Endothelial cell of hepatic sinusoid (primary cell): ENCODE data around the gene ARID1B.

Experiments
- in situ Hi-C: cut with HindIII; loops from 2 replicates; pipeline ENCODE4 v1.10.0; 2017; ENCODE audit warnings: low sequenced_read_pairs

The ARID1B gene

DNA sequence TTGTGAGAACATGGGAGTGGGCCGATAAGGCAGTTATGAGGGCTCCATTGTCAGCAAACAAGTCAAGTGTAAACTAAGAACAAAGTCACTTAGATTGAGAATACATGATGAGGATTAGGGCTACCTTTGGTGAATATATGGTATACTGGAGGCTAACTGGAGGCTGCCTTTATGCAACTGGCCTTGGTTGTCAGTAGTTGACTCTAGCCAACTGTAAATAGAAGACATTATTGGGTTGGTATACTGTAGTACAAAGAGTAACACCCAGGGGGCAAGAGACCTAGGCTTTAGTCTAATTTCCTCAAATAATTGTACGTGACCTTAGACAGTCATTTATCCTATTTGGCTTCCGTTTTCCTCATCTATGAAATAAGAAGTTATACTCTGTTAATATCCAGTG, 235.2 kb downstream of the ARID1B start:
- in situ Hi-C loops = no loop called here

DNA sequence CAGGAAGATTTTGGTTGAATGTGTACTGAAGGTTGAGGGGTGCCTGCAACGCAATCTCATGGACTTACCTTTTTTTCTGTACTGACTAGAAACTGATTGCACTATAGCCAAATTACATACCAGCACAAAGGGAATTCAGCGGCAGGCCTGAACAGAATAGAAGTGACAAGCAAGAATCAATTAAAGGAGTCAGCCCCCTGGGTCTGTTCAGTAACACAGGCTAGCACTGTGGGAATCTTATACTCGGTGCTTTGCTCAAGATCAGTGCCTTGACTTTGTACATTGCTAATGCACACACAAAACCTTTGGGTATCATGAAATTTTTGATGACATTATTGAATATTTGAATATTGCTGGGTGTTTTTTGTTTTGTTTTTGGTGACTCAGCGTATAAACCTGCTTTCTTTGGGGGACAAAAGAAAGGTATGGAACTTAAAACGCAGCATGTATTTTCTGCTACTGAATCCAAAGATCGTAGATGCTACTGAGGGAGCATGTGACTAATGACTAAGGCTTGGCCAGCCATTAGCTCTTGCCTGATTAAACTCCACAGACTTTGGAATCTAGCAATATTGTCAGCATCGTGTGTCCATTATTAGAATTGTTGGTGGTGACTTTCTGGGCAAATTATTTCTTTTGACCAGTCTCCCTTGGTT, 236.6 kb downstream of the ARID1B start:
- in situ Hi-C loops = no loop called here

DNA sequence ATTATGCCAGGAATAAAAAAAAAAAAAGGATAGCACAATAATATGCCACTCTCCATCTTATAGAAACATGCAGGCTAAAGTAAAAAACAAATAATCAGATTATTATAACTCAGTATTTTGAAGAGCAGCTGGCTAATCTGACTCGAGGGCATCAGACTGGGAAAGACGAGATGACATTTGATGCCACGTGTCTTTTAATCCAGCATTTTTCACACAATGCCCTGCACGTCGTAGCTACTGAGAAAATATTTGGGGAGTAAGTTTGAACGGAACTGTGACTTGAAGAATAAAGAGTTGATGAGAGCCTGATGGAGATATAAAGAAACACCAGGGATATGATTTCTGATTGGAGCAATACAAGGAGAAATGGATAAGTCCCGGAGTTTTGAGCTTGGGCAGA, 237.7 kb downstream of the ARID1B start:
- in situ Hi-C loops = no loop called here

DNA sequence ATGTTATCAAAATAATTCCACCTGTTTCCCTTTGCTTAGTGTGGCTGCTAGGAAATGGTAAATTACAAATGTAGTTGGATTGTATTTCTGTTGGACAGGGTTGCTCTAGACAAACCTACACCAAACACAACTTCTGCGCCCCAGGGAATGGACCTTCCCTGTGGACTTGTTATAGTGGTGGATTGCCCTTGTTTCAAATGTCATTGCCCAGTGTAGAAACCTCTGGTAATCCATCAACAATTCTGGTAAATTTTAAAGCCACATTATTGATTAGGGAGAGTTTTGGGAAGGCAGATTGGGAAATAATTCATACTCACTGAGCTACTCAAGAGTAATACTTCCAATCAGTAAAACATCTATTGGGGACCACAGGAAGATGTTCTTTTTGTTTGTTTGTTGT, 239.8 kb downstream of the ARID1B start:
- in situ Hi-C loops = no loop called here

DNA sequence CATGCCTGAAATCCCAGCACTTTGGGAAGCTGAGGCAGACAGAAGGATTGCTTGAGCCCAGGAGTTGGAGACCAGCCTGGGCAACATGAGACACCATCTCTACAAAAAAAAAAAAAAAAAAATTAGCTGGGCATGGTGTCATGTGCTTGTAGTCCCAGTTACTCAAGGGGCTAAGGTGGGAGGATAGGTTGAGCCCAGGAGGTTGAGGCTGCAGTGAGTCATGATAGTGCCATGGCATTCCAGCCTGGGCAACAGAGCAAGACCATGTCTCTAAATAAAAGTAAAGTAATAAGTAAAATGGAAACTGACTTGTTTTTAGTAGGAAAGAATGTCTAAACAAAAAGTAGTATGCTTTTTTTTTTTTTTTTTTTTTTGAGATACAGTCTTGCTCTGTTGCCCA, 240.7 kb downstream of the ARID1B start:
- in situ Hi-C loops = no loop called here

DNA sequence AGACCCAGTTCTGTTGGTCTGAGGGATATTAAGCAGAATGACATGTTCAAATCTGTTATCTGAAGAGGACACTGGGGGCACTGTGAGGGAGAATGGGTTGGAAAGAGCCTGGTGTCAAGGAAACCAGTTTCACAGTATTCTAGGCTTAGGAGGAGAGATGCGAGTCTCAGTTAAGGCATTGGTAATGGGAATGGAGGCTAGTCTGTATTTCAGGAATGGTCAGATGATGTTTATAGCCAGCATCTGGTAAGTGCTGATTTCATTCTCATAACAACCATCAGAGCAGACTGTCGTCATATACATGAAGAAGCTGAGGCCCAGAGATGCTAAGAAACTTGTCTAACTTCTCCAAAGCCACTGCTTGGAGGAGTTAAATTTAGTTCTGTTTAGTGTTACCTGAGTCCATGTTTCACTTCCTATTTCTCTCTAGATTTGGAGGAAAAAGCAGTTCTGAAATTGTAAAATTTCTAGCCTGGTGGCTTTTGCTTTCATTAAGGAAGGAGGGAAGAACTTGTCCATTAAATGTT, 242.0 kb downstream of the ARID1B start:
- in situ Hi-C loops = no loop called here

DNA sequence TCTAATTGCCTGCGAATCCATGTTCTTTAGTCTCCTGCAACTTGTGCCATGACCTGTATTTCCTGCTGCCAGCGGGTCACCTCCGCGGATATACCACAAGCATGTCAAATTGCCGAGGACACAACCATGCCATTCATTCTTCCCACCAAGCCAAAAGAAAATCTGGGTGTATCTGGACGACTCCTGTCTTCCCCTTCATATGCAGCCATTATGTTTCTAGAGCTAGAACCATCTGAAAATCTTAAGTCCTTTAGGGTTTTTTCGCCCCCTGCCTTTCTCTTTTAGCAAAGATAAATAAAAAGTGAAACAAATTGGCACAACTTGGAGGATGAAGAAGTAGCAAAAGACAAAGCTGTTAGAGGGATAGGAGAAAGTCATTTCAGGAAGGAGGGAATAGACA, 242.6 kb downstream of the ARID1B start:
- in situ Hi-C loops = no loop called here

DNA sequence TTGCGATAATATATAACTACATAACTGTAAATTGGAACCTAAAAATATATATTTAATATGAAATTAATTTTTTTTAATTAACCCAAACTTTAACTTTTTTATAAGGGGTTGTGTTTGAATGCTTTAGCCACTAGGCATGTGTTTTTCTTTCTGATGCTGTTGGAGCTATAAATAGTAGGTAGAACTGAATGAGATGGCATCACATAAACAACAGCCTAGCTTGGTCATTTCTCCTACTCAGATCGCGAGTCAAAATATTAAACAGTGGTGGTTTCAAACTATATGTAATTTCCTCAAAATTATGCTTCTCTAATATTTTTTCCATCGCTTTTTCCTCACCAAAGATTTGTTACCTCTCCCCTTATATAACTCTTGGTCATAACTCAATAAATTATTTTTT, 243.2 kb downstream of the ARID1B start:
- in situ Hi-C loops = no loop called here

DNA sequence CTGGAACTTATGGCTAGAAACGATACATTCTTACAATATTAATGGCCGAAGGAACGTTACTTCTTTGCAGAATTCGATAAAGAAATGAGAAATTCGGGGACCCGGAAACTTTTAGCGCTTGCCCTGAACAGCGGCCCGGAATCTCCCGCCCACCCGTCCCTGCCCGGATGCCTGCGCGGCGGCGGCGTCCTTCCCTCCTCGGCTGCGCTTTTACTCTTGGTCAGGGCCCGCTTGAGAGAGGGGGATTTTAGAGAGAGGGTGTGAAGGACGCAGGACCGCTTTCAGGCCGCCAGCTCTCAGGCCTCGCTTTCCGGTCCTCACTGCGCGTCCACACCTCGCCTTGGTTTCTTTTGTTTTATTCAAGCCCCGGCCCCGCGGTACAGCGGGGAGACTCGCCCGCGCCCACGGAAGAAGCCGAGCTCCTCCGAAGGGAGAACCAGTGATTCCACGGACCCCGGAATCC, 243.7 kb downstream of the ARID1B start:
- in situ Hi-C loops = no loop called here

DNA sequence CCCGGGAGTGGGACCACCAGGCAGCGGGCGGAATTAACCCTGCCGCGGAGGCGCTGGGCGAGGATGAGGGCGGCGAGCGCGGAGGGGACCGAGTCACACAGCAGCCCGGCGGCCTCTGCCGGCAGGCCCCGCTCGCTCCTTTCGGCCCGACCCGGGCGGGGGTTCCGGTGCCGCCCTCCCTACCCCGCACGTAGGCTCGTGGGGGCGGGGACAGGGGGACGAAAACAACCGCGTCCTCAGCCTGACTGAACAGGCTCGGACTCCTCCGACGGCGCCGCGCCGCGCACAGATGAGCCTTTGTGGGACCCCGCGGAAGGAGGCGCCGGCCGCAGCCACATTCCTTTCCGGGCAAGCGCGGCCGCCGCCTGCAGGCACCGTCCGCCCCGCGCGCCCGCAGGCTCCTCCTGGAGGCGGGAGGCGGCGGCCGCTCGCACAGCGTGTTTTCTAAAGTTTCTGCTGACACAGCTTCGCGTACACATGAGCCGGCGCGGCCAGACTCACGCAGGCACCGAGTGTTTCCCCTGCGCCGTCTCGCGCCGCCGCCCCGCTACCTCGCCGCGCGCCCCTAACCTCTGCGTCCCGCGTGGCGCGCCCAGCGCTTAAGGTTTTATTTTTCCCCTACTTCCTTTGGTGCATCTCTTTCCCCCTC, 244.3 kb downstream of the ARID1B start:
- in situ Hi-C loops = no loop called here

DNA sequence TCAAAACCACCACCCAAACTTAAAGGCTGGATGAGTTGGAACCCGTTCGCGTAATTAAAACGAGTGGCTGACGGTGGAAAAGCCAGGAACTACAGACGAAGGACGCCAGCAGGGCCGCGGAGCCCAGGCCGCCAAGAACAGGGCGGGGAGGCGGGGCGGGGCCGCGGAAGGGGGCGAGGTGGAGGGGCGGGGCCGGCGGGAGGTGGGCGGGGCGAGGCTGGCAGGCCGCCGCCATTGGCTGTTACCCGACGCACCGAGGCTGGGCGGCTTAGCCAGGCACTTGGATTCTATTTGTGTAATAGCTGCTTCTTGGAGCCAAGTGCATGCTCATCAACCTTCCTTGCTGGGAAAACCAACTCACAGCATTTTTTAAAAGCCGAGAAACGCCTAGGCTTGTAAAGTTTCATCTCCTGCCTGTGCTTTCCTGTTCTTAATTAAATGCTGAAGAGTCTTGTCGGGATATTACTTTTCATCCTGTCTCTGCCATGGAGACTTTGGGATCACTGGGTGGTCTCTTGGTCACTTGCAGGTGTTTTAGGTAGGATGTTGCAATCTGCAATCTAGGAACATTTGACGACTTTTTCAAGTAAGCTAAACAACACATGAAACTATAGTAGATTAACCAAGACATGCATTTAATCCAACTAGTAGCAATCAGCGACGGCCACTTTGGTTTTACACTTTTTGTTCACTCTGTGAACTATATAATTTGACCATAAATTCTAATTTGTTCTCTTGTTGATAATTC, 245.0 kb downstream of the ARID1B start:
- in situ Hi-C loops = no loop called here

DNA sequence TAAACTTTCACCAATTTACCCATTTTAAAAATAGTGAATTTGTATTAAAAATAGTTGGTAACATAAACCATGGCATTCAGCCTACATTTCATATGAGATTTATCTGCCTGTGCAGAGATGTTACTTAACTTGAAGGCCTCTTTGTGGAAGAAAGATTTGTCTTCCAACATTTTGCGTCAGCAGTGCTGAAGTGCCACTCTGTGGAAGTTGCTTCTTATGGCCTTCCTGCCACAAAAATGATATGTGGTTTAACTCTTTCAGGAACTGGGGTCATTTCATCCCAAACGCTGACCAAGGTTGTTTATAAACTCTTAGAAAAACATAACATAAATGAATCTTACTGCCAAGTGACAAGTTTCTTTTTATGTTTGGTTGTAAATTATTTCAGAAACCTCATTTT, 246.8 kb downstream of the ARID1B start:
- in situ Hi-C loops = no loop called here

DNA sequence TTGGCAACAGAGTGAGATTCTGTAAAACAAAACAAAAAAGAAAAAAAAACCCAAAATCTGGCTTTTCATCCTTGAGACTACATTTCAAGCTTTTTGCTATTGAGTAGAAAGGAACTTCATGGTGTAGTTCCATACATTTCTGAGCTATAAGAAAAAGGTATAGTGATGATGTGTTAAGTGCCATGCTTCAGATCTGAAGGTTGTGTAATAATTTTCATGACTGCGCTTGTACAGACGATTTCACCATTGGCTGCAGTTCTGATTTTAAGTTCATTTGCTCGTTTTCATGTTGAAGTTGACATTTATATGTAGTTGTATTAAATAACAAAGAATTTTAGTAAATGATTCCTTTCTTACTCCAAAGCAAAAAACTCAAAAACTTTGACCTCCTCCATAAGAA, 247.6 kb downstream of the ARID1B start:
- in situ Hi-C loops = no loop called here

DNA sequence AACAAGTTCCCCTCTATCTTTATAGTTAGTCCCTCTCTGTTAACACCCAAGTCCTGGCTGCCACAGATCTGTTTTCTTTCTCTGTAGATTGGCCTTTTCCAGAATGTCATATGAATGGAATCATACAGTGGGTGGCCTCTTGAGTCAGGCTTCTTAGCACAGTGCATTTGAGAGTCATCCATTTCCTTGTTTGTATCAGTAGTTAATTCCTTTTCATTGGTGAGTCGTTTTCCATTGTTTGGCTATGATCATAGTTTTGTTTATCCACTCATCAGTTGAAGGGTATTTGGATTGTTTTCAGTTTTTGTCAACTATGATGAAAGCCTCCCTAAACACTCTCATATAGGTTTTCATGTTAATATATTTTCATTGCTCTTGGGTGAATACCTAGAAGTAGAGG, 248.3 kb downstream of the ARID1B start:
- in situ Hi-C loops = no loop called here

DNA sequence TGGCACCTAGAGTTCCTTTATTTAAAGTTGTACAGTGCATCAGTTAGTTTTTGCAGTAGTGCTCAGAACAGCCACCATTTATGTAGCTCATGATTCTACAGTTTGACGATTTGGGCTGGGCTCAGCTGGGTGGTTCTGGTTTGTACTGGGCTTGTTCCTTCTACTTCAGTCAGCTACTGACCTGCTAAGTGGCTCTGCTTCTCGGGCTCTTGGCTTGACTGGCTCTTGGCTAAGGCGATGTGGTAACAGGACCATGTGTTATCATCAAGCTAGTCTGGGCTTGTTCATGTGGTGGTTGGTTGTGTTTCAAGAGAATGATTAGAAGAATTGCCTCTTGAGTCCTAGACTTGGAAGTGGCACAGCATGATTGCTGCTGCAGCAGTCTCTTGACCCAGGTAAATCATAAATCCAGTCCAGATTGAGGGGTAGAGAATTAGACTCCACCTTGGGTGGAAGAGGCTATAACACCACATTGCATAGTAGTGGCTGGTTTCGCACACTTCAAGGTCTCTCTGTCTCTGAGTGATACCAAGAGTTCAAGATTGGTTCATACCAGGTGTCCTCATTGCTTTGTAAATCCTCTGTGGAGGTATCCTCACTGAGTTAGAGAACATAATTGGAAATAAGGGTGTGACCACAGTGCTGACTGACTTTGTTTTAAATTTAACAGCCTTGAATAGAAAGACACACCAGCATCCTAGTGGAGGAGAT, 253.0 kb downstream of the ARID1B start:
- in situ Hi-C loops = no loop called here

DNA sequence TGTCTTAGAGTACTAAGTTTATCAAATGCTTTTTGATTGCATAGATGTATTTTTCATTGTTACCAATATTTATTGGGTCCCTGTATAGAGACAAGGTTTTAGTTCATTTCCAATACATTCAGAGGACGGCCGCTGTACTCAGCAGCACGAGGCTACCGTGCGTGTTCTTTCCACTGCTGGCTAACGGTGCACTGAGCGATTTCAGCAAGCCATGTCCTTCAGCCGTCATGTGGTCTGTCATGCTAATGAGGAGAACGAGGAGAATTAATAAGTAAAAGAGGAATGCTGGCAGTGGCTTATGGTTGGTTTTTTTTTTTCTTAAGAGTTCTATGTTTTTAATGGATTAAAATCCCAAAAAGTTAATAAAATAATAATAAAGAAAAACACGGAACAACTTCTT, 253.6 kb downstream of the ARID1B start:
- in situ Hi-C loops = no loop called here

DNA sequence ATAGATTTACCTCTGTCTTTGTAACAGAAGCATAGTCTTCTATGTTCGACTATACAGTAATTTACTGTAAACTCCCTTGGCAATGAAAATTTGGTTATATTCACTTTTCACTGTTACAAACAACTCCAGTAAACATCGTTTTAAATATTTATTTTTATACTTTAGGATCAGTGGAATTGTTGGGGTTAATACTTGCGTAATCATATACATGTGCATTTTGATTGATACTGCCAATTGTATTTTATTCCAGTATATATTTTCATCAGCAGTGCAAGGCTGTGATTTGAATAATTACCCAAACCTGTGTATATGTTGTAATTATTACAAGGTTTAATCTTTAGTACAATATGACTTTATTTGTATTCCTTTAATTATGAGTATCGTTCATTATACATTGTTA, 255.7 kb downstream of the ARID1B start:
- in situ Hi-C loops = no loop called here

DNA sequence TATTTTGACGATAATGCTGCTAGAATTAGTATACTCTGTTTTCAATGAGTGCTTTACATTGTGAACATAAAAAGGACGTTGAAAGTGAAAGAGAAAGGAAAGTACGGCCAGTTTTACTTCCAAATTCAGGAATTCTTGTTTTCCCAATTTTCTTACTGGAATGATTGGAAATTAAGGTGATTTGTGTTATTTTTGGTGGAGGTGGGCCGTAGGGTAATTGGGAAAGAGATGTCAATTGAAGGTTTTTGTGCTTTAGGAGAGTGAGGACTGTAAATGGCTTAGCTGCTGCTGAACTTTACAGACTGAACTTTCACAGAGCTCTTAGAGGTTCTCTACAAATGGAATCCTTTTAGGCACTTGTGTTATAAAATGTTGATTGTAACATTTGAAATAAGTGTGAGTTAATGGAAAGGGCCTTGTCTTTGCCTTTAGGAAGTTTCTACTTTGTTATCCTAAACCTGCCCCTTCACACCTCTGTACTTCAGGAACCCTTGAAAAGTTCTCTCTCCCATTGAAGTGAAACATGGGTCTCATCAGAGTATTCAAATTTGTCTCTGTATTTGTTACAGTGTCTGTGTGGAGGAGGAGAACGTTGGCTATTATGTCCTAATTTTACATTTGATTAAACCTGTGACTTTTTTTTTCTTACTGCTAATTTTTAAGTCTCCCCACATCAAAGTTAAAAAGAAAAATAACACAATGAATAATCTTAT, 256.4 kb downstream of the ARID1B start:
- in situ Hi-C loops = no loop called here

DNA sequence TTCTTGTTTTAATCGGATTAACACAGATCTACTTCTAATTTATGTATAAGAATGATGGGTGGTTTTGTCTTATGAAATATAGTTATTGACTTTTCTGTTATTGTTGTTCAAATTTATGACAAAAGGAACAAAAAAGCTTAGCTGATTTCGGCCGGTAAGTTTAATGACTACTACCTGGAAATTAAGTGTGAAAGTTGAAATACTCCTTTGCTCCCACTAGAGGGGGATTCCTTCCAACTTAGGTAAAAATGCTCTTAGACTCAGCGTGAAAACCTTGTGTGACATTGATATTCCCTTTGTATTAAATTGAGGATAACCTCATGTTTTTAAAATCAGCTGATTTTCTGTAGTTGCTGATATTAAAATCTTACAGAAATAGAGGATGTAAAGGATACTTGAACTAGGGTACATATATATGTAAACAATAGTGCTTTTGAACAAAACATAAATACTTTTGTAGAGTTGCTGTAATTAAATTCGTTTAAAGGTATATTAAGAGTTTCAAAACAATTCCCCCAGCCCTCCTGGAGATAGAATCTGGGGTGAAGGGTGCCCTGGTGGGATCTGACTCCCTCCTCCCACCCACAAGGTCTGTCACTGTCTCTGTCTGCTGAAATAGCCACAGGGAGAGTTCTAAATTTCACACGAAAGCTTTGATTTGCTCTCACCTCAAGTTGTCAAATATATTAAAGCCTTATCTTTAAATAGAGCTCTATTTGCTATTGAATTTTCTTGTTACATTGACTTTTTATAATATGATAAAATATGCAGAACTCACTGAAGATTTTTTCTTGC, 257.5 kb downstream of the ARID1B start:
- in situ Hi-C loops = loop anchor here (5.0 kb wide), 1 partner anchor 63 kb away; no protein-coding TSS in a partner anchor

DNA sequence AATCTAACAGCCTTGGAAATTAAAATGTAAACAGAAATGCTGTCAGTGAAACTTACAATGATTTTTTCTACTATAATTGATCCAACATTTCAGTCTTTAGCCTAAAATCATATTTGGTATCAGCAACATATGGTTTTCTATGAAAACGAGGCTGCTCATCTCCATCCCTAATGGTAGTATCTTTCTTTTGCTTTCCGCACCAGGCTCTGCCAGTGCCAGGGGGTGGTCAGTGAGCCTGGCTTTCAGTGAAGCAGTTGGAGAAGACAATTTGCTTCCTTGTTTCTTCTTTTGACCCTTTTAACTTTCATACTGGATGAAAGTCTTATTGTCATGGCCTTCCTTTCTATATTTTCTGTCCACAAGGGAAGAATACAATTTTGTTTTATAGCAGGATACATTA, 258.4 kb downstream of the ARID1B start:
- in situ Hi-C loops = loop anchor here (5.0 kb wide), 1 partner anchor 62 kb away; no protein-coding TSS in a partner anchor
